NCI-H2196 (cell line): Measurements from ENCODE around the gene PAXIP1.
"Not testable (repeated sequence)": the region's sequence is repeated elsewhere in the genome, so short reads cannot be mapped to it uniquely, and the experiment has no call there.

ENCODE experiments used
- DNase-seq: peaks from one replicate; lab custom pipeline; 2025; ENCODE audit not compliant: unreplicated experiment; lab: John Stamatoyannopoulos, UW

PAXIP1 gene

GRCh38 chr7:154943906-154944305 lies 59.0 kb downstream of the PAXIP1 start:
- no peak for DNase-seq

- DNase-seq: no peak
Measured at GRCh38 chr7:154942691-154943090, 60.2 kb downstream of the PAXIP1 start.

- no peak for DNase-seq
Measured at GRCh38 chr7:154937837-154938236, 65.1 kb downstream of the PAXIP1 start.

- not testable (repeated sequence) for DNase-seq
Measured at GRCh38 chr7:154934353-154934952, 68.5 kb downstream of the PAXIP1 start.

GRCh38 chr7:154931906-154932305 lies 71.0 kb downstream of the PAXIP1 start:
- no peak for DNase-seq

GRCh38 chr7:154929006-154929726 lies 73.8 kb downstream of the PAXIP1 start:
- DNase-seq: peak; percentile 10

- peak; percentile 61 for DNase-seq
Measured at GRCh38 chr7:154928136-154929005, 74.6 kb downstream of the PAXIP1 start.

- peak; percentile 69 for DNase-seq
Measured at GRCh38 chr7:154927624-154928125, 75.2 kb downstream of the PAXIP1 start.

- DNase-seq: not testable (repeated sequence)
Measured at GRCh38 chr7:154922472-154922871, 80.5 kb downstream of the PAXIP1 start.

GRCh38 chr7:154919344-154920225 lies 83.3 kb downstream of the PAXIP1 start:
- DNase-seq: no peak

- no peak for DNase-seq
Measured at GRCh38 chr7:154918741-154919140, 84.2 kb downstream of the PAXIP1 start.

GRCh38 chr7:154918266-154918665 lies 84.7 kb downstream of the PAXIP1 start:
- no peak for DNase-seq

- DNase-seq: no peak
Measured at GRCh38 chr7:154917808-154918160, 85.1 kb downstream of the PAXIP1 start.

- no peak for DNase-seq
Measured at GRCh38 chr7:154916856-154917807, 85.8 kb downstream of the PAXIP1 start.

GRCh38 chr7:154916381-154916780 lies 86.5 kb downstream of the PAXIP1 start:
- DNase-seq: no peak

GRCh38 chr7:154915600-154915999 lies 87.3 kb downstream of the PAXIP1 start:
- DNase-seq: no peak

GRCh38 chr7:154914996-154915380 lies 87.9 kb downstream of the PAXIP1 start:
- no peak for DNase-seq

GRCh38 chr7:154914308-154914995 lies 88.5 kb downstream of the PAXIP1 start:
- no peak for DNase-seq
